CD8-positive, alpha-beta memory T cell (primary cell): ENCODE data around the gene SLAIN2. TPM values are rescaled to one million over a fixed set of nuclear protein-coding genes. Genes with fewer than 3 reads are reported as not detected.

Experiments used
- CTCF ChIA-PET: fragments of 350-600 bp; sonication (Branson Sonifier 250); formaldehyde crosslinking; loops from one replicate; lab custom pipeline; 2021; ENCODE audit warnings: antibody characterized with exemption; lab: Charles Lee
- POLR2A ChIA-PET: fragments of 350-600 bp; sonication (Branson Sonifier 250); formaldehyde crosslinking; loops from one replicate; lab custom pipeline; 2021; ENCODE audit warnings: antibody characterized with exemption; lab: Charles Lee
- DNase-seq, 5 donors: peaks; one replicate each; pipeline versions ENCODE4 v3.0.0 to v3.0.0-alpha.2; 2020 to 2022; ENCODE audit warnings: mixed read lengths in 1 of 5
- H3K27ac ChIP-seq: one replicate; pipeline ENCODE4 v1.7.0; 2013; ENCODE audit warnings: low read depth, mild to moderate bottlenecking, low read length, moderate library complexity
- H3K27me3 ChIP-seq: 2 replicates; pipeline ENCODE4 v1.7.0; 2013; ENCODE audit warnings: low read length, mild to moderate bottlenecking; ENCODE audit not compliant: insufficient read depth, poor library complexity, severe bottlenecking
- H3K36me3 ChIP-seq: 2 replicates; pipeline ENCODE4 v1.7.0; 2013; ENCODE audit warnings: mild to moderate bottlenecking, low read length, moderate library complexity; ENCODE audit not compliant: insufficient read depth
- H3K4me1 ChIP-seq: 2 replicates; pipeline ENCODE4 v1.7.0; 2013; ENCODE audit warnings: mild to moderate bottlenecking, low read length, moderate library complexity; ENCODE audit not compliant: insufficient read depth
- H3K4me3 ChIP-seq: 2 replicates; pipeline ENCODE4 v1.7.0; 2013; ENCODE audit warnings: mild to moderate bottlenecking, low read length
- H3K9me3 ChIP-seq: 2 replicates; pipeline ENCODE4 v1.7.0; 2013; ENCODE audit warnings: mild to moderate bottlenecking, low read length
- H3K27ac Mint-ChIP-seq, 8 donors: one replicate each; pipeline ENCODE4 v1.8.0; 2020 to 2021; ENCODE audit warnings: mixed read lengths in 8 of 8, mild to moderate bottlenecking in 6 of 8, inconsistent platforms in 3 of 8, moderate library complexity in 3 of 8
- H3K27me3 Mint-ChIP-seq, 2 donors: one replicate each; pipeline ENCODE4 v1.8.0; 2020 to 2021; ENCODE audit warnings: mixed read lengths in 2 of 2, mild to moderate bottlenecking in 1 of 2, moderate library complexity in 1 of 2
- H3K36me3 Mint-ChIP-seq, 3 donors: one replicate each; pipeline ENCODE4 v1.8.0; 2020 to 2021; ENCODE audit warnings: mixed read lengths in 3 of 3, inconsistent platforms in 1 of 3, mild to moderate bottlenecking in 1 of 3
- H3K4me1 Mint-ChIP-seq, 3 donors: one replicate each; pipeline ENCODE4 v1.8.0; 2020 to 2021; ENCODE audit warnings: mixed read lengths in 3 of 3, inconsistent platforms in 1 of 3, mild to moderate bottlenecking in 1 of 3
- H3K4me3 Mint-ChIP-seq, 7 donors: one replicate each; pipeline ENCODE4 v1.8.0; 2020 to 2021; ENCODE audit warnings: mixed read lengths in 7 of 7, mild to moderate bottlenecking in 6 of 7, moderate library complexity in 4 of 7, inconsistent platforms in 2 of 7
- H3K9me3 Mint-ChIP-seq, 5 donors: one replicate each; pipeline ENCODE4 v1.8.0; 2020 to 2022; ENCODE audit warnings: mixed read lengths in 5 of 5, mild to moderate bottlenecking in 3 of 5, moderate library complexity in 2 of 5, inconsistent platforms in 1 of 5
- polyA plus RNA-seq: library from polyadenylated mRNA; unstranded; fragments of 300-500 nt; fragmentation: Illumina TruSeq; gene quantifications from one replicate; pipeline ENCODE4 v1.2.3, GENCODE V29; 2021
- total RNA-seq, 2 experiments: library from RNA; stranded (reverse); gene quantifications; one replicate each; pipeline ENCODE4 v1.2.3, GENCODE V29; 2021

The SLAIN2 gene
- total and polyA plus RNA-seq, 3 experiments from 2014 or later, result 26.4 to 86.8 (median 72.2) TPM

DNA sequence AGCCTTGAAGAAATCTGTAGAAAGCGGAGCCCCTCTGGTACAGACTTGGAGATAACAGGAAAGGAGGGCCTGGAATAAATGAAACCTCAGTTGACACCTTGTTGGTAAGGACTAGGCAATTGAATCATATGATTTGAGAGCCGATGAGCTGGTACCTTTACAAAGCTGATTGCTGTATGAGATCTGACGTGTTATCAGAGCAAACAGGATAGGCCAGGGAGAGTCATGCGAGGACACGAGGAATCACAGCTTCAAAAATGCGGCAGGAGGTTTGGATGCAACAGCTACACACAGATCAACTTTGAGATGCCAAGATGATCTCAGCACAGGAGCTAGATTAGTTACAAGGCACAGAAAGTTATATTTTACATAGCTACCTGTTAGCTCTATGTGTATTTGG lies 134.4 kb downstream of the SLAIN2 start:
- peaks cover 0 to under 1% (median 0%) of the 10 kb centered on the region in 3 donors for H3K36me3 Mint-ChIP-seq
- POLR2A ChIA-PET, result no interaction called here
- no peak for DNase-seq

More for the DNA sequence above, 134.4 kb downstream of the SLAIN2 start:
- no peaks in the 10 kb centered on the region for H3K4me1 Mint-ChIP-seq
- H3K9me3 Mint-ChIP-seq, result no peaks in the 10 kb centered on the region
- H3K27ac Mint-ChIP-seq, result no peak overlapping the region
- no peak overlapping the region for H3K4me3 ChIP-seq
- no peak overlapping the region for H3K4me3 Mint-ChIP-seq
- no peaks in the 10 kb centered on the region for H3K27me3 ChIP-seq
- H3K27ac ChIP-seq, result no peak overlapping the region
- no peaks in the 10 kb centered on the region for H3K36me3 ChIP-seq
- H3K9me3 ChIP-seq, result no peaks in the 10 kb centered on the region
- no peaks in the 10 kb centered on the region for H3K4me1 ChIP-seq
- H3K27me3 Mint-ChIP-seq, result peaks cover 12 to 13% of the 10 kb centered on the region in 2 donors
- CTCF ChIA-PET, result interaction anchor here (0.8 kb wide), 1 partner anchor 165 kb away, joined by 7 read pairs; no protein-coding TSS in a partner anchor

Other genes with a start within 250 kb of the SLAIN2 start
- 1 to 10 TPM; 6.0 to 6.4 TPM for gene TXK, start 207.3 kb upstream of the SLAIN2 start, total RNA-seq
- 70.0 TPM for gene TXK, start 207.3 kb upstream of the SLAIN2 start, polyA plus RNA-seq
- gene TEC, start 71.7 kb upstream of the SLAIN2 start, total RNA-seq, result 1 to 10 TPM; 1.6 to 2.4 TPM
- 1.6 TPM for gene TEC, start 71.7 kb upstream of the SLAIN2 start, polyA plus RNA-seq
- not detected for gene SLC10A4, start 141.8 kb downstream of the SLAIN2 start, total RNA-seq
- not detected for gene SLC10A4, start 141.8 kb downstream of the SLAIN2 start, polyA plus RNA-seq
- not detected for gene ZAR1, start 148.7 kb downstream of the SLAIN2 start, total RNA-seq
- gene ZAR1, start 148.7 kb downstream of the SLAIN2 start, polyA plus RNA-seq, result not detected